Stomach (tissue), 9 donors: ENCODE data around the gene PNISR. TPM values are rescaled to one million over a fixed set of nuclear protein-coding genes. Genes with fewer than 3 reads are reported as not detected.

Experiments used
- DNase-seq, 2 donors: peaks; one replicate each; pipeline versions ENCODE4 v3.0.0 to v3.0.0-alpha.2; 2013 to 2019
- H3K27ac ChIP-seq, 5 donors: fragments of 200-600 bp in 4 of 5; sonication (generic) in 4 of 5; one replicate each; pipeline ENCODE4 v1.5.1; 2013 to 2019; ENCODE audit warnings: mild to moderate bottlenecking in 1 of 5, moderate library complexity in 1 of 5
- H3K27me3 ChIP-seq, 3 donors: fragments of 200-600 bp; sonication (generic); one replicate each; pipeline ENCODE4 v1.5.1; 2017 to 2019; ENCODE audit warnings: mixed run types in 1 of 3
- H3K36me3 ChIP-seq, 4 donors: fragments of 200-600 bp; sonication (generic); 1 replicate in 3 of 4; 2 replicates in 1 of 4; pipeline ENCODE4 v1.5.1; 2016 to 2019
- H3K4me1 ChIP-seq, 4 donors: fragments of 200-600 bp; sonication (generic); one replicate each; pipeline ENCODE4 v1.5.1; 2016 to 2019
- H3K4me3 ChIP-seq, 4 donors: fragments of 200-600 bp; sonication (generic) in 3 of 4; one replicate each; pipeline ENCODE4 v1.5.1; 2016 to 2019; ENCODE audit warnings: mild to moderate bottlenecking in 1 of 4
- H3K9me3 ChIP-seq, 4 donors: fragments of 200-600 bp; sonication (generic); one replicate each; pipeline ENCODE4 v1.5.1; 2016 to 2019
- CTCF ChIP-seq, 7 experiments: fragments of 450-650 bp in 4 of 7; fragments of 200-600 bp in 3 of 7; sonication (generic) in 3 of 7; IDR thresholded peaks; one replicate each; pipeline ENCODE4 v1.5.1; 2016 to 2019; ENCODE audit warnings: antibody characterized with exemption in 7 of 7, control low read depth in 2 of 7, mild to moderate bottlenecking in 1 of 7
- EP300 ChIP-seq: sonication (generic); formaldehyde crosslinking; IDR thresholded peaks from one replicate; pipeline ENCODE4 v1.6.1; 2017; ENCODE audit warnings: antibody characterized with exemption
- POLR2A ChIP-seq, 4 donors: fragments of 450-650 bp; IDR thresholded peaks; one replicate each; pipeline ENCODE4 v1.6.1; 2016; ENCODE audit warnings: antibody characterized with exemption in 4 of 4, control low read depth in 2 of 4, mild to moderate bottlenecking in 1 of 4, moderate library complexity in 1 of 4
- POLR2AphosphoS5 ChIP-seq, 3 donors: sonication (generic); formaldehyde crosslinking; IDR thresholded peaks; one replicate each; pipeline ENCODE4 v1.6.1; 2016; ENCODE audit warnings: antibody characterized with exemption in 3 of 3
- WGBS, 5 donors: extraction: QIAGEN DNeasy Blood & Tissue Kit in 3 of 5; methylation state at CpG; one replicate each; pipeline versions ENCODE4 v1.1.5 to v1.1.7; 2013 to 2018; 5-methylcytosine and 5-hydroxymethylcytosine counted together
- intact Hi-C: fragments of 100-400 bp; cut with DNase I; formaldehyde crosslinking; loops from one replicate; pipeline ENCODE4 v1.15.1; 2023; ENCODE audit warnings: low total_unique reads
- polyA plus RNA-seq, 3 donors: library from polyadenylated mRNA; stranded (reverse); fragments of 200-250 nt; gene quantifications; one replicate each; pipeline ENCODE4 v1.2.3, GENCODE V29; 2013
- total RNA-seq, 5 donors: library from RNA; depleted of rRNA; stranded (reverse); fragments of >200 nt; gene quantifications; one replicate each; pipeline versions ENCODE4 v1.1.0 to v1.2.3, GENCODE V29; 2014 to 2016
- donor health status: healthy with polysubstance abuse.
- donor health status: Bipolar disorder and iron deficiency.
- donor health status: healthy.

PNISR gene
- total and polyA plus RNA-seq, 8 donors, result 16.9 to 320 (median 116) TPM

DNA sequence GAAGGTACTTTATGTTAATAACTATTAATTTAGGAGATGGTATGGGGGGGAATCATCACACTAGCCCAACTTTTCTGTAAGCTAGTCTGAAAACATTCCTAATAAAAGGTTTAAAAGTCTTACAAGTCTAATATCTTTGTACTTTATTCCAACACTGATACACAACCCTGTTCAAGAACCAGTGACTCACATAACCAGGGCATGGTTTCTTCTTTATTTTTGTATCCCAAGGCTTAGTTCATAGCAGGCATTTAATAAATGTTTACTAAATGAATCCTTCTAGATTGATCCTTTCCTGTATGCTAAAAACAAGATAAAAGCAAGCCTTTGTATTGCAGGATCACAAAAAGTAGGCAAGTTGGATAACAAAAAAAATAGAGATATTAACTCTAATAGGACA is 9.7 kb downstream of the PNISR start:
- Histone ChIP-seq H3K27ac (no peak overlapping the region), H3K4me1 (peaks cover 12 to 82% (median 48%) of the 10 kb centered on the region in 4 donors), H3K27me3 (no peaks in the 10 kb centered on the region), H3K36me3 (peaks cover 3 to 33% (median 19%) of the 10 kb centered on the region in 4 donors), H3K9me3 (no peaks in the 10 kb centered on the region), H3K4me3 (no peak overlapping the region)
- intact Hi-C loops, result no loop called here
- TF ChIP-seq CTCF (IDR thresholded peaks at IDR 0.05) (no peak), EP300 (no peak), POLR2A (IDR thresholded peaks at IDR 0.05) (no peak), POLR2AphosphoS5 (IDR thresholded peaks at IDR 0.05) (no peak)
- no peak for DNase-seq

GRCh38 chr6:99412065-99412464 is 13.0 kb downstream of the PNISR start:
- peaks cover 13 to 67% (median 52%) of the 10 kb centered on the region in 4 donors for H3K36me3 ChIP-seq
- WGBS, 5 donors, result 78 to 95% (median 86%) methylated on average over 1 of the region's 1 CpG
- TF ChIP-seq POLR2AphosphoS5 (IDR thresholded peaks at IDR 0.05), result no peak
- TF ChIP-seq EP300, result no peak
- no peak for TF ChIP-seq CTCF (IDR thresholded peaks at IDR 0.05)
- TF ChIP-seq POLR2A (IDR thresholded peaks at IDR 0.05), result no peak
- intact Hi-C loops, result no loop called here
- no peaks in the 10 kb centered on the region for H3K27me3 ChIP-seq
- DNase-seq, result no peak
- H3K4me1 ChIP-seq, result peaks cover 6 to 56% (median 31%) of the 10 kb centered on the region in 4 donors
- no peak overlapping the region for H3K4me3 ChIP-seq
- no peaks in the 10 kb centered on the region for H3K9me3 ChIP-seq
- no peak overlapping the region for H3K27ac ChIP-seq

DNA sequence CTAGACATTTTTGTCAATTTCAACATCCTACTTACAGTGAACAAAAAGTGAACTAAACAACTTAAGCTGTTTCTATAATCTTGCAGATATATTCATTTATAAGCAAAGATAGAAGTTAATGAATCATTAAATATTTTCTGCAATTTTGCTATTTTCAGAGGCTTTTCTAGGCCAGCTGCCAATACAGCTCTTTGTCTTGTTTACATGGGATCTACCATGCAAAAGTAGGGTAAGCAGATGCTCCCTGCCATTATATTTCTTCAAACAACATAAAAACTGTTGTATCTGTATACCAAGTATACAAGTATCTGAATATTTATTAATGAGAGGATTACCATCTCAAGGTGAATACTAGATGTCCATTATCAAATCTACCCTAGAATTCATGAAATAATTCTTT is 15.4 kb downstream of the PNISR start:
- H3K27me3 ChIP-seq, result no peaks in the 10 kb centered on the region
- H3K9me3 ChIP-seq, result no peaks in the 10 kb centered on the region
- H3K27ac ChIP-seq, result no peak overlapping the region
- no peak for DNase-seq
- peaks cover 36 to 90% (median 76%) of the 10 kb centered on the region in 4 donors for H3K36me3 ChIP-seq
- no peak overlapping the region for H3K4me3 ChIP-seq
- intact Hi-C loops, result no loop called here
- H3K4me1 ChIP-seq, result peaks cover 0 to 32% (median 15%) of the 10 kb centered on the region in 4 donors
- no peak for TF ChIP-seq EP300

DNA sequence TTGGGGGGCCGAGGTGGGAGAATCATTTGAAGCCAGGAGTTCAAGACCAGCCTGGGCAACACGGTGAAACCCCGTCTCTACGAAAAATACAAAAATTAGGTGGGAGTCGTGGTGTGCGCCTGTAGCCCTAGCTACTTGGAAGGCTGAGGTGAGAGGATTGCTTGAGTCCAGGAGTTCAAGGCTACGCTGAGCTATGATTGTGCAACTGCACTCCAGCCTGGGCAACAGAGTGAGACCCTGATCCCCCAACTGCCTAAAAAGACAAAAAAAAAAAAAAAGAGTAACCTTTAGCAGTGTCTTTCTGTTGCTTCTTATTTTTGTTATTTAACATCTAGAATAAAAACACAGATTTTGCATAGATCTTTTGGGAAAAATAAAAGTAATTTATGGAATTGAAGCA is 18.0 kb downstream of the PNISR start:
- Histone ChIP-seq H3K4me3 (no peak overlapping the region), H3K4me1 (peaks cover 0 to 15% (median 6%) of the 10 kb centered on the region in 4 donors), H3K27me3 (no peaks in the 10 kb centered on the region), H3K9me3 (no peaks in the 10 kb centered on the region), H3K27ac (no peak overlapping the region), H3K36me3 (peaks cover 48 to 100% (median 96%) of the 10 kb centered on the region in 4 donors)
- intact Hi-C loops, result no loop called here
- DNase-seq, result no peak
- no peak for TF ChIP-seq EP300
- TF ChIP-seq POLR2A (IDR thresholded peaks at IDR 0.05), result no peak
- TF ChIP-seq POLR2AphosphoS5 (IDR thresholded peaks at IDR 0.05), result no peak
- 81 to 84% (median 83%) methylated on average over 7 of the region's 7 CpGs for WGBS, 5 donors

DNA sequence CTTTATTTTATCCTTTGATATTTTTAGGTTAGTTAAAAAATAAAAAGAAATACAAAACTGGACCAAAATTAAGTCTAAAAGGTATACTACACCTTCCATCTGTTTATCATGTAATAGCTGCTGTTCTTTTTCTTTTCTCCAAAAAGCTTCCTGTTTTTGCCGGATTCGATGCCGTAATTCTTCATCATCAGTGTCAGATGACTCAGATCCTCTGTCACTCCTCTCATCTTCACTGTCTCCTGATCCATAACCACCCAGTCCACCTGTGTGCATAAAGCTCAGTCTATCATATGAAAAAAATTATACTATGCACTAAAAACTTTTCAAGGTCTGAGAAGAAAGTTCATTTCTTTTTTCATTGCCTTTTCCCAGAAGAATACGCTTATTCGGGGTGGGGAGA is 22.7 kb downstream of the PNISR start:
- Histone ChIP-seq H3K27ac (no peak overlapping the region), H3K4me1 (no peaks in the 10 kb centered on the region), H3K4me3 (no peak overlapping the region), H3K36me3 (peaks cover 66 to 99% (median 98%) of the 10 kb centered on the region in 4 donors), H3K27me3 (no peaks in the 10 kb centered on the region), H3K9me3 (no peaks in the 10 kb centered on the region)
- TF ChIP-seq POLR2AphosphoS5 (IDR thresholded peaks at IDR 0.05) (no peak), CTCF (IDR thresholded peaks at IDR 0.05) (no peak), POLR2A (IDR thresholded peaks at IDR 0.05) (no peak), EP300 (no peak)
- 83 to 98% (median 91%) methylated on average over 5 of the region's 5 CpGs for WGBS, 5 donors
- DNase-seq, result no peak
- intact Hi-C loops, result no loop called here
